HCT116 (cell line): ENCODE measurements around the gene ADAMTS9.

ENCODE experiments used
- CBX3 ChIP-seq: IDR thresholded peaks from 2 replicates; pipeline ENCODE4 v1.6.1; 2012; ENCODE audit warnings: low read depth
- CEBPB ChIP-seq: IDR thresholded peaks from 2 replicates; pipeline ENCODE4 v1.6.1; 2012; ENCODE audit warnings: low read depth
- CTCF ChIP-seq, 3 experiments: fragments of 200-600 bp in 1 of 3; sonication (generic) in 1 of 3; IDR thresholded peaks in 2 of 3; conservative IDR thresholded peaks in 1 of 3; 2 replicates each; pipeline ENCODE4 v1.5.1; 2012 to 2017; ENCODE audit warnings: low read depth in 2 of 3, low read length in 2 of 3, antibody characterized with exemption in 1 of 3, borderline replicate concordance in 1 of 3, control low read depth in 1 of 3, mild to moderate bottlenecking in 1 of 3, mixed read lengths in 1 of 3, mixed run types in 1 of 3, moderate library complexity in 1 of 3; ENCODE audit not compliant: insufficient read depth in 1 of 3
- EGR1 ChIP-seq: IDR thresholded peaks from 2 replicates; pipeline ENCODE4 v1.6.1; 2012; ENCODE audit warnings: low read depth
- EZH2 ChIP-seq: fragments of 200-600 bp; sonication (generic); IDR thresholded peaks from 2 replicates; pipeline ENCODE4 v1.6.1; 2017; ENCODE audit warnings: antibody characterized with exemption, mixed run types
- EZH2phosphoT487 ChIP-seq: fragments of 200-600 bp; IDR thresholded peaks from 2 replicates; pipeline ENCODE4 v1.6.1; 2018; ENCODE audit warnings: antibody characterized with exemption, borderline replicate concordance
- FOSL1 ChIP-seq: IDR thresholded peaks from 2 replicates; pipeline ENCODE4 v1.6.1; 2012; ENCODE audit warnings: low read depth
- MAX ChIP-seq: IDR thresholded peaks from 2 replicates; pipeline ENCODE4 v1.6.1; 2012
- POLR2A ChIP-seq: IDR thresholded peaks from 2 replicates; pipeline ENCODE4 v1.7.0; 2011; ENCODE audit warnings: borderline replicate concordance; ENCODE audit not compliant: insufficient read depth, insufficient read length; ENCODE audit errors: extremely low read depth
- POLR2AphosphoS5 ChIP-seq: IDR thresholded peaks from 2 replicates; pipeline ENCODE4 v1.6.1; 2011; ENCODE audit warnings: mild to moderate bottlenecking, low read depth, low read length, moderate library complexity
- REST ChIP-seq: IDR thresholded peaks from 2 replicates; pipeline ENCODE4 v1.6.1; 2012; ENCODE audit warnings: low read depth
- SP1 ChIP-seq: IDR thresholded peaks from 2 replicates; pipeline ENCODE4 v1.6.1; 2012; ENCODE audit warnings: low read depth
- ZBTB33 ChIP-seq: IDR thresholded peaks from 2 replicates; pipeline ENCODE4 v1.6.1; 2011; ENCODE audit warnings: mild to moderate bottlenecking, low read length, moderate library complexity; ENCODE audit not compliant: insufficient replicate concordance; ENCODE audit errors: extremely low read depth

GRCh38 chr3:64541803-64542202, 146.0 kb downstream of the ADAMTS9 start:
- no peak for TF ChIP-seq CBX3
- TF ChIP-seq CTCF (IDR thresholded peaks at IDR 0.05 in 2 of 3, conservative IDR thresholded peaks at IDR 0.05 in 1 of 3; ENCODE audit: borderline replicate concordance in 1 of 3, insufficient read depth in 1 of 3, low read depth in 2 of 3, low read length in 2 of 3): no peak
- no peak for TF ChIP-seq EZH2phosphoT487
- no peak for TF ChIP-seq SP1
- TF ChIP-seq EZH2: no peak
- TF ChIP-seq REST: no peak
- no peak for TF ChIP-seq EGR1
- no peak for TF ChIP-seq CEBPB
- TF ChIP-seq POLR2A: no peak
- TF ChIP-seq FOSL1: no peak
- no peak for TF ChIP-seq ZBTB33
- TF ChIP-seq POLR2AphosphoS5: no peak
- TF ChIP-seq MAX: no peak
